ENCODE results near the gene FCER1G.

The FCER1G gene

DNA sequence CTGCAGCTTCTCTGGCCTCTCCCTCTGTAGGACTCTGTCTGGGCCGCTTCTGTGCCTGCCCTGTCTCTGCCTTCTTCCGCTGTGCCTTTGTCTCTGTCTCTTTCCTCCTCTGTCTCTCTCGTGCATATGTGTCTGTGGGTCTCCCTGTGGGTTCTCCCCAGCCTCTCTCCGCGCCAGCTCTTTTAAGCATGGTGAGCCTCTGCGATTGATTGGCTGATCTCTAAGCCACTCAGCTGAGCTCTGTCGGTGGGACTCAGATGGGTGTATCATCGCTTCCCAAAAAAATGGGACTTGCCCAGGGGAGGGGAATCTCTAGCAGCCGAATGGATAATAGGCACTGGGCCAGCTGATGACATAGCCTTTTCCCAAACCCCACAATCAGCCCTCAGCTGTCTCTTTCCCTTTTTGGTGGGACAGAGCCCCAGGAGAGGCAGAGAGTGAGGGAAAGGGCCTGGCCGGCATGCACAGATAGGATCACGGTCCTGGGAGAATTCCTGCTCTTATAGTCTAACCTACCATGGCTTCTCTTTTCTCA, 16.1 kb upstream of the FCER1G start, which contains the start of gene ADAMTS4:
Gene ADAMTS4, minus strand, starts transcription at position 158 of the 535 bp plus-strand sequence. CDS start 427 bp downstream, outside the sequence.
- peak within 1 kb of the TSS; percentile 60 to 68 for H3K4me3 ChIP-seq (ENCODE audit: low read depth in 1 of 2, low read length in 2 of 2)
- peak within 1 kb of the TSS; percentile 95 for H3K27ac ChIP-seq (ENCODE audit: low read length)
- H3K9me3 ChIP-seq (ENCODE audit: control insufficient read depth in 1 of 2, low read length in 2 of 2) = no peaks in the 10 kb centered on the region
- H3K27me3 ChIP-seq (ENCODE audit: low read depth, low read length) = no peaks in the 10 kb centered on the region
- H3K4me1 ChIP-seq (ENCODE audit: control insufficient read depth in 1 of 2, insufficient read depth in 2 of 2, low read length in 2 of 2) = peaks cover 18 to 51% of the 10 kb centered on the region in 2 donors
- H3K36me3 ChIP-seq (ENCODE audit: control insufficient read depth in 1 of 2, insufficient read depth in 2 of 2, low read length in 2 of 2) = peaks cover 8% of the 10 kb centered on the region in 2 donors

DNA sequence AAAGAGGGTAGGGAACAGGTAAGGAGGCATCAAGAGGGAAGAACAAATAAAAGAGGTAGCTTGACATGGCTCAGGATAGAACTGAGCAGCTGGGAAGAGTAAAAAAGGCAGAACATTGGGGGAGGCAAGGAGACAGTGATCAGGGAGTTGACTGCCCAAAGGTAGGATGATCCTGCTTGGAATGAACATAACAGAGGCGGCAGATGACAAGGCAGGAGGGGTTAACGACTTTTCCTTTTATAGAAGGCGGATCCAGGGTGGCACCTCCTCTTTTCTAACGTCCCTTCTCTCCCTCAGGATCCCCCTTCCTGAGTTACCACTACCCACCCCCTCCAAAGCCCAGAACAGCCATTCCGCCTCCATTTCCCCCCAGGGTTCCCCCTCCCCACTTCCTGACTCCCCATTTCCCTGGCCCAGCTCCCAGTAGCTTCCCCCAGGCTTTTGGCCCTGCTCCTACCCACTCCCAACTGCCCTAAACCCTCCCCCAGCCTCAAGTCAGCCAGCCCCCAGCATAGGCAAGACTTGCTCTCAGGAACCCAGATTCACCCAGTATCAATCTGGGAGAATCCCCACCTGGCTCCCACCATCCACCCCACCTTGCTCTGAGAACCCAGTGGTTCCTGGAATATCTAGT, 15.5 kb upstream of the FCER1G start:
- H3K27ac ChIP-seq (ENCODE audit: low read length) = peak overlapping the region; percentile 95
- H3K4me1 ChIP-seq (ENCODE audit: control insufficient read depth in 1 of 2, insufficient read depth in 2 of 2, low read length in 2 of 2) = peaks cover 18 to 51% of the 10 kb centered on the region in 2 donors
- H3K9me3 ChIP-seq (ENCODE audit: control insufficient read depth in 1 of 2, low read length in 2 of 2) = no peaks in the 10 kb centered on the region
- H3K36me3 ChIP-seq (ENCODE audit: control insufficient read depth in 1 of 2, insufficient read depth in 2 of 2, low read length in 2 of 2) = peaks cover 8 to 14% of the 10 kb centered on the region in 2 donors
- H3K4me3 ChIP-seq (ENCODE audit: low read depth in 1 of 2, low read length in 2 of 2) = peak overlapping the region in 1 of 2 donors; percentile 17
- no peaks in the 10 kb centered on the region for H3K27me3 ChIP-seq (ENCODE audit: low read depth, low read length)

- Histone ChIP-seq H3K36me3 (ENCODE audit: control insufficient read depth in 1 of 2, insufficient read depth in 2 of 2, low read length in 2 of 2) (peaks cover 5 to 14% of the 10 kb centered on the region in 2 donors), H3K4me3 (ENCODE audit: low read depth in 1 of 2, low read length in 2 of 2) (peak overlapping the region in 1 of 2 donors; percentile 89), H3K27ac (ENCODE audit: low read length) (peak overlapping the region; percentile 95), H3K27me3 (ENCODE audit: low read depth, low read length) (no peaks in the 10 kb centered on the region), H3K9me3 (ENCODE audit: control insufficient read depth in 1 of 2, low read length in 2 of 2) (no peaks in the 10 kb centered on the region), H3K4me1 (ENCODE audit: control insufficient read depth in 1 of 2, insufficient read depth in 2 of 2, low read length in 2 of 2) (peaks cover 15 to 51% of the 10 kb centered on the region in 2 donors)
Measured at GRCh38 chr1:161200421-161200991, 14.6 kb upstream of the FCER1G start.

DNA sequence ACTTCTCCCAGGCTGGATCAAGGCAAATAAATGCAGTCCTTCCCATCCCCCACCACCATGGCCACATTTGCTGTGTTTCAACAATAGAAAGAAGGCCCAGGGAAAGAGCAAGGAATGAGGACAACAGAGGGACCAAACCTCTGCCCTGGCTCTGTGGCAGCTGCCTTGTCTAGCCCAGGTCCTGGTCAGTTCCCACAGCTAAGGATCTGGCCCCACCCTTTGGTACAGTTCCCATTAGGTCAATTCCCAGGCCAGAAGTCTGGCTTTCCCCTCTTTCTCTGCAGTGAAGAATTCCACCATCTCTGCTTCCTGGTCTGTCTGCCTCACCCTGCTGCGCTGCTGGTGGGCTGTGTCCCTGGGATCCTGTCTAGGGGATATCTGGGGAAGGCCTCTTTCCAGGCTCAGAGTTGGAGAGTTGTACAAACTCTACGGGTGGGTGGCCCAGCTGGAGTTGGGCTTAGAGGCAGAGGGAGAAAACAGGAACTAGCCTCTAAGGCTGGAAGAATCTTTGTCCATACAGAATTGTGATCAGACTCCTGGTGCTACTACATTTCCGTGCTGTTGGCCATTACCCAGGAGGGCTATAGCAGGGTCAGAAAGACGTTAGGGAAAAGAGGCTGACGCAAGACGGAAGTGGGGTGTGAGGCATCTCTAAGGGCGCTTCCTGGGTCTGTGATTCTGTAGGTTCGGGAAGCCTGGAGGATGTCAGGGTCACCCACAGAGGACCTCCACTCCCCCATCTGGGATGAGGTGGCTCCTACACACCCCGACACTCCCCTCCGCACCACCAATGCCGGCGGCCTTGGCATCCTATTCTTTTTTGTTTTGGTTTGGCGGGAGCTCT, 13.9 kb upstream of the FCER1G start:
- H3K9me3 ChIP-seq (ENCODE audit: control insufficient read depth in 1 of 2, low read length in 2 of 2) = no peaks in the 10 kb centered on the region
- peak overlapping the region; percentile 89 to 90 for H3K4me3 ChIP-seq (ENCODE audit: low read depth in 1 of 2, low read length in 2 of 2)
- peaks cover 13 to 51% of the 10 kb centered on the region in 2 donors for H3K4me1 ChIP-seq (ENCODE audit: control insufficient read depth in 1 of 2, insufficient read depth in 2 of 2, low read length in 2 of 2)
- H3K36me3 ChIP-seq (ENCODE audit: control insufficient read depth in 1 of 2, insufficient read depth in 2 of 2, low read length in 2 of 2) = peaks cover 10 to 18% of the 10 kb centered on the region in 2 donors
- no peaks in the 10 kb centered on the region for H3K27me3 ChIP-seq (ENCODE audit: low read depth, low read length)
- H3K27ac ChIP-seq (ENCODE audit: low read length) = peak overlapping the region; percentile 95

DNA sequence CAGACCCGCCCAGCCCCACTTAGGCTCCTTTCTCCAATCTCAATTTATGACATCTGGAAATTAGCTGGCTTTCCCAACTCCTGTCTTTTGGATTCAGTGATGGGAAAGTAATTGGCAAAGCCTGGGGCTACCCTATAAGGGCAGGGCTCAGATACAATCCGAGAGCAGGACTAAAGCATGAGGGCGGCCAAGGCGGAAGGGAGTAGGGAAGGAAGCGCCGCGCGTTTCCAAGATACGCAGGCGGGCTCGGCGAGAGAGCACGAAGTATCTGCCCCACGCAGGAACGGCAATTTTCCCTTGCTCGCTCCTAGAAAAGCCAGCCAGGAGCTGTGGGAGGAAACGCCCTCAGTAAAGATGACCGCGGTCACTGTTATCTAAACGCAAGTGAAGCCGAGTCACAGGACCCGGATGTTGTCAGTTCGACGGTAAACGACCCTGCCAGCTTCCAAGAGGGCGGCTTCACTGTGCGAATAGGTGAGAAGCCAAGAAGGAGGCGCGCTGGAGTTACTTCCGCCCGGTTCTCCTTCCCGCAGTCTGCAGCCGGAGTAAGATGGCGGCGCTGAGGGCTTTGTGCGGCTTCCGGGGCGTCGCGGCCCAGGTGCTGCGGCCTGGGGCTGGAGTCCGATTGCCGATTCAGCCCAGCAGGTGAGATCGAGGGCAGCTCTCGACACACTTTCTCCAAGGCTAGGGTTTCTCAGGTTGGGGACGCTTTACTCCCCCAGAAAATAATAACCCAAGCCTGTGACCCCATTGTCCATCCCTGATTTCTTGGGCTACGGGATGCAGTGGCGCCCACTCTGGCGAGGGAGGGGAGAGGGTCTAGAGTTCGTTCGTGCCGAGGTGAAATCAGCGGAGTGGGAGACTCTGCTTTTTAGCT, 13.0 kb upstream of the FCER1G start, which contains the start of gene NDUFS2:
Gene NDUFS2, plus strand, starts transcription at position 532 of the 877 bp plus-strand sequence. Its CDS starts 19 bp downstream, at position 551.
- Histone ChIP-seq H3K4me3 (ENCODE audit: low read depth in 1 of 2, low read length in 2 of 2) (peak within 1 kb of the TSS; percentile 89 to 90), H3K27me3 (ENCODE audit: low read depth, low read length) (no peaks in the 10 kb centered on the region), H3K36me3 (ENCODE audit: control insufficient read depth in 1 of 2, insufficient read depth in 2 of 2, low read length in 2 of 2) (peaks cover 18 to 27% of the 10 kb centered on the region in 2 donors), H3K4me1 (ENCODE audit: control insufficient read depth in 1 of 2, insufficient read depth in 2 of 2, low read length in 2 of 2) (peaks cover 13 to 44% of the 10 kb centered on the region in 2 donors), H3K9me3 (ENCODE audit: control insufficient read depth in 1 of 2, low read length in 2 of 2) (no peaks in the 10 kb centered on the region), H3K27ac (ENCODE audit: low read length) (peak within 1 kb of the TSS; percentile 95)

DNA sequence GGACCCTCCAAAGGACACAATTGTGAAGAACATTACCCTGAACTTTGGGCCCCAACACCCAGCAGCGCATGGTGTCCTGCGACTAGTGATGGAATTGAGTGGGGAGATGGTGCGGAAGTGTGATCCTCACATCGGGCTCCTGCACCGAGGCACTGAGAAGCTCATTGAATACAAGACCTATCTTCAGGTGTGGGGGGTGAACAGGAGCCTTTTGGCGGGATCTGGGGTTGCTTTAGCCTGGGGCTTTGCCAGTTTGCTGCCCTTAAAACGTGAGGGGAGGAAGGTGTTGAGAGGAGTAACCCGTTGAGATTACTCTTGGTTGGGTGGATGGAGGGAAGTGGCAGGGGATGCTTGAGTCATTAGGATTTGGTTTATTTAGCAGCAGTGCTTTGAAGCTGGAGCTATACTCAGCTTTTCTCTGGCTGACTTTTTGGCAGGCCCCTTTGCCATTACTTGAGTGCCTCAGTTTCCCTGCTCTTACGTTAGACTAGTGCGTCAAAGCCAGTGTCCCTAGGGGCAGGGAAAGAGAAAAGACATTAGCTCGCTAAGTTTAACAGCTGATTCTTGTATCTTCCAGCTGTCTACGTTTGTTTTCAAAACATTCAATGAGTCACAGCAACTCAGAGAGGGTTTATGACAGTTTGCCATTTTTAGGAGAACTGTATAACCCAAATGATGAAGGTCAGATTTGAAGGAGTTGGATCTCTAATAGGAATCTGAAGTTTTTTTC, 8.5 kb upstream of the FCER1G start:
- H3K9me3 ChIP-seq (ENCODE audit: control insufficient read depth in 1 of 2, low read length in 2 of 2) = no peaks in the 10 kb centered on the region
- H3K4me1 ChIP-seq (ENCODE audit: control insufficient read depth in 1 of 2, insufficient read depth in 2 of 2, low read length in 2 of 2) = peaks cover 10 to 16% of the 10 kb centered on the region in 2 donors
- no peak overlapping the region for H3K4me3 ChIP-seq (ENCODE audit: low read depth in 1 of 2, low read length in 2 of 2)
- H3K27me3 ChIP-seq (ENCODE audit: low read depth, low read length) = no peaks in the 10 kb centered on the region
- peak overlapping the region; percentile 82 for H3K27ac ChIP-seq (ENCODE audit: low read length)
- H3K36me3 ChIP-seq (ENCODE audit: control insufficient read depth in 1 of 2, insufficient read depth in 2 of 2, low read length in 2 of 2) = peaks cover 48 to 56% of the 10 kb centered on the region in 2 donors

DNA sequence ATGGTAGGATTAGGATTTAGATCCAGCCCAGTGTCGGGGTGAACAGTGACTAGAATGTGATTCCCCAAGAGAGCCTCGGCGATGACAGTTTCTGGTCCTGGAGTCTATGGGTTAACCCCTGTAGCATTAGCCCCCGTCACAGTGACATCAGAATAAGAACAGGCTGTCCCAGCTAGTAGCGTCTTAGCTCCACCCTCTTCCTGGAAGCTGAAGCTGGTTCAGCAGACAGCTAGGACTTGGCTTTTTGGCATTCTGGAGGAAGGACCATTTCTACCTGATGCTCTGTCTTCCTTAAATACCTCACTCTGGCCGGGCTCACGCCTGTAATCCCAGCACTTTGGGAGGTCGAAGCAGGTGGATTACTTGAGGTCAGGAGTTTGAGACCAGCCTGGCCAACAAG, 7.9 kb upstream of the FCER1G start:
- Histone ChIP-seq H3K4me3 (ENCODE audit: low read depth in 1 of 2, low read length in 2 of 2) (no peak overlapping the region), H3K4me1 (ENCODE audit: control insufficient read depth in 1 of 2, insufficient read depth in 2 of 2, low read length in 2 of 2) (peaks cover 10 to 16% of the 10 kb centered on the region in 2 donors), H3K9me3 (ENCODE audit: control insufficient read depth in 1 of 2, low read length in 2 of 2) (no peaks in the 10 kb centered on the region), H3K27ac (ENCODE audit: low read length) (peak overlapping the region; percentile 82), H3K27me3 (ENCODE audit: low read depth, low read length) (no peaks in the 10 kb centered on the region), H3K36me3 (ENCODE audit: control insufficient read depth in 1 of 2, insufficient read depth in 2 of 2, low read length in 2 of 2) (peaks cover 54 to 62% of the 10 kb centered on the region in 2 donors)

DNA sequence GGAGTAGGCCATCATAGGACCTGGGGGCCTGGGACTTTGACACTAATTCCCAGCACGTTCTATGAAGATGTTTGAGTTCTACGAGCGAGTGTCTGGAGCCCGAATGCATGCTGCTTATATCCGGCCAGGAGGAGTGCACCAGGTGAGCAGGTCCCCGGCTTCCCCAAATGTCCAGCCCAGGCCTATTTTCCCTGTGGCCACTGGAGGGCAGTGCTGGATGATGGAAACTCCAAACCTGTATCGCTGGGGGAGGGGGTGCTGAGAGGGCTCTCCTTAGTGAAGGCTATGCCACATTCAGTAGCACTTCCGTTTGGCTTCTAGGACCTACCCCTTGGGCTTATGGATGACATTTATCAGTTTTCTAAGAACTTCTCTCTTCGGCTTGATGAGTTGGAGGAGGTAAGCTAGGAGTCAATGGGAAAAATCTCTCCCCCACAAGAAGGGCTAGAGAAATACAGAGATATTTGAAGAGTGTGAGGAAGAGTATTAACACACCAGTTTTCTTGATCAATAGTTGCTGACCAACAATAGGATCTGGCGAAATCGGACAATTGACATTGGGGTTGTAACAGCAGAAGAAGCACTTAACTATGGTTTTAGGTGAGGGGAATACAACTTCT, 5.2 kb upstream of the FCER1G start:
- Histone ChIP-seq H3K4me3 (ENCODE audit: low read depth in 1 of 2, low read length in 2 of 2) (peak overlapping the region in 1 of 2 donors; percentile 16), H3K36me3 (ENCODE audit: control insufficient read depth in 1 of 2, insufficient read depth in 2 of 2, low read length in 2 of 2) (peaks cover 70 to 78% of the 10 kb centered on the region in 2 donors), H3K9me3 (ENCODE audit: control insufficient read depth in 1 of 2, low read length in 2 of 2) (no peaks in the 10 kb centered on the region), H3K27ac (ENCODE audit: low read length) (peak overlapping the region; percentile 42), H3K27me3 (ENCODE audit: low read depth, low read length) (no peaks in the 10 kb centered on the region), H3K4me1 (ENCODE audit: control insufficient read depth in 1 of 2, insufficient read depth in 2 of 2, low read length in 2 of 2) (peaks cover 4 to 10% of the 10 kb centered on the region in 2 donors)

GRCh38 chr1:161214369-161214768, 726 bp upstream of the FCER1G start:
- peaks cover 42 to 53% of the 10 kb centered on the region in 2 donors for H3K36me3 ChIP-seq (ENCODE audit: control insufficient read depth in 1 of 2, insufficient read depth in 2 of 2, low read length in 2 of 2)

More at GRCh38 chr1:161214369-161214768, 726 bp upstream of the FCER1G start:
- no peaks in the 10 kb centered on the region for H3K27me3 ChIP-seq (ENCODE audit: low read depth, low read length)
- peaks cover 4 to 10% of the 10 kb centered on the region in 2 donors for H3K4me1 ChIP-seq (ENCODE audit: control insufficient read depth in 1 of 2, insufficient read depth in 2 of 2, low read length in 2 of 2)
- H3K4me3 ChIP-seq (ENCODE audit: low read depth in 1 of 2, low read length in 2 of 2) = no peak overlapping the region
- H3K9me3 ChIP-seq (ENCODE audit: control insufficient read depth in 1 of 2, low read length in 2 of 2) = no peaks in the 10 kb centered on the region
- H3K27ac ChIP-seq (ENCODE audit: low read length) = no peak overlapping the region

Measured in muscle layer of duodenum (tissue), 2 donors.